Natural killer cell (primary cell): ENCODE data around the gene CHST8. TPM values are rescaled to one million over a fixed set of nuclear protein-coding genes. Genes with fewer than 3 reads are reported as not detected.

Experiments used
- ATAC-seq, 3 donors: fragments of 150-1000 bp in 2 of 3; fragments of 200-7000 bp in 1 of 3; cut with Tn5 transposase; 1 replicate in 1 of 3; 2 replicates in 2 of 3; pipeline ENCODE4 v1.10.0; 2021; ENCODE audit warnings: mild to moderate bottlenecking in 2 of 3, moderate library complexity in 2 of 3
- DNase-seq, 2 donors: peaks; one replicate each; pipeline versions ENCODE4 v3.0.0 to v3.0.0-alpha.2; 2013 to 2021; ENCODE audit warnings: mixed read lengths in 1 of 2
- H3K27ac ChIP-seq: one replicate; pipeline ENCODE4 v1.5.1; 2013; ENCODE audit warnings: mild to moderate bottlenecking, low read length
- H3K27me3 ChIP-seq: one replicate; pipeline ENCODE4 v1.6.1; 2013; ENCODE audit warnings: low read length; ENCODE audit not compliant: control insufficient read depth, insufficient read depth
- H3K36me3 ChIP-seq: one replicate; pipeline ENCODE4 v1.6.1; 2013; ENCODE audit warnings: low read length; ENCODE audit not compliant: control insufficient read depth, insufficient read depth
- H3K4me1 ChIP-seq: one replicate; pipeline ENCODE4 v1.6.1; 2013; ENCODE audit warnings: low read length; ENCODE audit not compliant: control insufficient read depth, insufficient read depth
- H3K4me3 ChIP-seq: one replicate; pipeline ENCODE4 v1.5.1; 2013; ENCODE audit warnings: low read length
- H3K9me3 ChIP-seq: one replicate; pipeline ENCODE4 v1.6.1; 2013; ENCODE audit warnings: low read length; ENCODE audit not compliant: control insufficient read depth, insufficient read depth
- H3K27ac Mint-ChIP-seq, 2 donors: one replicate each; pipeline ENCODE4 v1.8.0; 2022; ENCODE audit warnings: mild to moderate bottlenecking in 2 of 2, mixed read lengths in 2 of 2, moderate library complexity in 1 of 2
- H3K27me3 Mint-ChIP-seq, 2 donors: one replicate each; pipeline ENCODE4 v1.8.0; 2022; ENCODE audit warnings: low read depth in 2 of 2, mixed read lengths in 2 of 2
- H3K36me3 Mint-ChIP-seq: one replicate; pipeline ENCODE4 v1.8.0; 2022; ENCODE audit warnings: mixed read lengths
- H3K4me1 Mint-ChIP-seq, 2 donors: one replicate each; pipeline ENCODE4 v1.8.0; 2022; ENCODE audit warnings: mixed read lengths in 2 of 2
- H3K4me3 Mint-ChIP-seq: one replicate; pipeline ENCODE4 v1.8.0; 2022; ENCODE audit warnings: mild to moderate bottlenecking, moderate library complexity, mixed read lengths
- H3K9me3 Mint-ChIP-seq, 2 donors: one replicate each; pipeline ENCODE4 v1.8.0; 2022; ENCODE audit warnings: mixed read lengths in 2 of 2
- CTCF ChIP-seq: fragments of 200-600 bp; IDR thresholded peaks from one replicate; pipeline ENCODE4 v1.8.0; 2022; ENCODE audit warnings: antibody characterized with exemption
- WGBS: methylation state at CpG from one replicate; pipeline ENCODE4 v1.1.7; 2013; ENCODE audit warnings: missing lambda C conversion rate; ENCODE audit not compliant: insufficient coverage; 5-methylcytosine and 5-hydroxymethylcytosine counted together
- intact Hi-C: fragments of 100-400 bp; cut with micrococcal nuclease; formaldehyde crosslinking; loops from one replicate; pipeline ENCODE4 v1.14.2; 2022
- total RNA-seq, 4 donors: library from RNA; stranded (reverse); fragments of 120-200 nt in 1 of 4; gene quantifications; one replicate each; pipeline versions ENCODE4 v1.2.3 to v1.2.4, GENCODE V29; 2013 to 2022

The CHST8 gene
- not detected for total RNA-seq
- 0.23 TPM for total RNA-seq (2013)

- Mint-ChIP-seq H3K4me3 (no peak within 1 kb of the TSS), H3K4me1 (no peaks in the 10 kb centered on the region), H3K27me3 (peaks cover 37 to 43% of the 10 kb centered on the region in 2 donors), H3K27ac (no peak within 1 kb of the TSS), H3K36me3 (no peaks in the 10 kb centered on the region), H3K9me3 (no peaks in the 10 kb centered on the region)
- no peaks in the 10 kb centered on the region for H3K36me3 ChIP-seq
- no peak for TF ChIP-seq CTCF
- no peak within 1 kb of the TSS for H3K27ac ChIP-seq
- H3K4me3 ChIP-seq = no peak within 1 kb of the TSS
- H3K4me1 ChIP-seq = no peaks in the 10 kb centered on the region
- H3K27me3 ChIP-seq = peaks cover 12% of the 10 kb centered on the region
- ATAC-seq = no peak
- no peaks in the 10 kb centered on the region for H3K9me3 ChIP-seq
- 3% methylated on average over 96 of the region's 96 CpGs for WGBS
- no peak for DNase-seq
- intact Hi-C loops = no loop called here
Observed at GRCh38 chr19:33621811-33622504, at the start of gene CHST8. TSS of gene CHST8 (plus strand) at chr19:33621953. CDS start at chr19:33689262, 67,309 bp downstream.

GRCh38 chr19:33572929-33573328 is 48.8 kb upstream of the CHST8 start:
- peaks cover 5% of the 10 kb centered on the region for H3K9me3 ChIP-seq
- ATAC-seq (no peak), DNase-seq (no peak)
- H3K27ac ChIP-seq = no peak overlapping the region
- no peak overlapping the region for H3K4me3 ChIP-seq
- TF ChIP-seq CTCF = no peak
- H3K4me1 ChIP-seq = no peaks in the 10 kb centered on the region
- Mint-ChIP-seq H3K4me1 (no peaks in the 10 kb centered on the region), H3K36me3 (peaks cover 5% of the 10 kb centered on the region), H3K27ac (no peak overlapping the region), H3K27me3 (peaks cover 19 to 51% of the 10 kb centered on the region in 2 donors), H3K4me3 (no peak overlapping the region), H3K9me3 (no peaks in the 10 kb centered on the region)
- intact Hi-C loops = no loop called here
- WGBS = 66% methylated on average over 2 of the region's 2 CpGs
- peaks cover 2% of the 10 kb centered on the region for H3K27me3 ChIP-seq
- H3K36me3 ChIP-seq = no peaks in the 10 kb centered on the region

GRCh38 chr19:33574824-33575223 is 46.9 kb upstream of the CHST8 start:
- 100% methylated on average over 1 of the region's 1 CpG for WGBS

More at GRCh38 chr19:33574824-33575223, 46.9 kb upstream of the CHST8 start:
- no peak overlapping the region for H3K4me3 ChIP-seq
- intact Hi-C loops = no loop called here
- Mint-ChIP-seq H3K9me3 (no peaks in the 10 kb centered on the region), H3K4me3 (no peak overlapping the region), H3K4me1 (no peaks in the 10 kb centered on the region), H3K27me3 (peaks cover 14 to 37% of the 10 kb centered on the region in 2 donors), H3K36me3 (peaks cover 5% of the 10 kb centered on the region), H3K27ac (no peak overlapping the region)
- TF ChIP-seq CTCF = no peak
- peaks cover 2% of the 10 kb centered on the region for H3K27me3 ChIP-seq
- ATAC-seq = no peak
- H3K36me3 ChIP-seq = no peaks in the 10 kb centered on the region
- no peak overlapping the region for H3K27ac ChIP-seq
- no peaks in the 10 kb centered on the region for H3K4me1 ChIP-seq
- DNase-seq = no peak
- H3K9me3 ChIP-seq = peaks cover 5% of the 10 kb centered on the region
